HepG2 (cell line): Measurements from ENCODE around the gene SLC41A1. TPM values are rescaled to one million over a fixed set of nuclear protein-coding genes. Genes with fewer than 3 reads are reported as not detected.

Experiments
- ATAC-seq: fragments of 200-7000 bp; cut with Tn5 transposase; 3 replicates; pipeline ENCODE4 v1.9.1; 2020; ENCODE audit warnings: mild to moderate bottlenecking, moderate library complexity
- BruUV-seq: library from RNA; stranded (reverse); fragments of 400-500 nt; replicated peaks from 2 replicates; lab custom pipeline; 2021; lab: Mats Ljungman, UMichigan
- CTCF ChIA-PET: fragments of 300-600 bp; formaldehyde crosslinking; extraction: SDS; loops from one replicate; lab custom pipeline; 2021; ENCODE audit warnings: low total read pairs, inconsistent platforms, low intra/inter-chr PET ratio; lab: Yijun Ruan, JAX
- POLR2A ChIA-PET: fragments of 350-600 bp; sonication (Branson Sonifier 250); formaldehyde crosslinking; loops from one replicate; lab custom pipeline; 2020; ENCODE audit warnings: antibody characterized with exemption, inconsistent platforms; lab: Yijun Ruan, JAX
- DNase-seq: peaks from one replicate; pipeline ENCODE4 v3.0.0-alpha.2; 2015; ENCODE audit warnings: low spot score
- FAIRE-seq: peaks from 3 replicates; lab custom pipeline; 2011; peaks lifted over from hg19 to GRCh38; lab: Jason Lieb, UNC
- H2AFZ ChIP-seq: one replicate; pipeline ENCODE4 v1.6.1; 2011; ENCODE audit warnings: low read length, inconsistent platforms
- H3K27ac ChIP-seq: fragments of 300-600 bp; 3 replicates; pipeline ENCODE4 v1.8.0; 2011; ENCODE audit warnings: mixed run types, mild to moderate bottlenecking, mixed read lengths, low read length, inconsistent platforms; ENCODE audit not compliant: insufficient read depth; ENCODE audit errors: extremely low read length
- H3K27me3 ChIP-seq, 2 experiments: fragments of 200-600 bp in 1 of 2; 2 replicates in 1 of 2; 3 replicates in 1 of 2; pipeline versions ENCODE4 v1.6.0 to v1.8.0; 2011; ENCODE audit warnings: low read length in 2 of 2, mild to moderate bottlenecking in 2 of 2, moderate library complexity in 2 of 2, inconsistent platforms in 1 of 2; ENCODE audit not compliant: insufficient read depth in 2 of 2, control insufficient read depth in 1 of 2
- H3K36me3 ChIP-seq, 2 experiments: fragments of 200-600 bp in 1 of 2; replicated peaks in 1 of 2; 2 replicates in 1 of 2; 3 replicates in 1 of 2; pipeline versions ENCODE4 v1.5.1 to v1.8.0; 2011; ENCODE audit warnings: low read length in 2 of 2, inconsistent platforms in 1 of 2; ENCODE audit not compliant: insufficient read depth in 2 of 2, control insufficient read depth in 1 of 2
- H3K4me1 ChIP-seq: 2 replicates; pipeline ENCODE4 v1.5.1; 2012; ENCODE audit warnings: low read length, inconsistent platforms; ENCODE audit not compliant: insufficient read depth
- H3K4me2 ChIP-seq: 2 replicates; pipeline ENCODE4 v1.6.0; 2011; ENCODE audit warnings: low read depth, low read length, inconsistent platforms
- H3K4me3 ChIP-seq, 3 experiments: fragments of 200-600 bp in 1 of 3; sonication (generic), shearing (Covaris generic) in 1 of 3; replicated peaks in 1 of 3; 2 replicates each; pipeline ENCODE4 v1.5.1; 2011 to 2016; ENCODE audit warnings: low read length in 3 of 3, inconsistent platforms in 2 of 3, low read depth in 2 of 3, mild to moderate bottlenecking in 2 of 3, control low read depth in 1 of 3, mixed read lengths in 1 of 3; ENCODE audit not compliant: insufficient read depth in 1 of 3
- H3K79me2 ChIP-seq: one replicate; pipeline ENCODE4 v1.6.1; 2011; ENCODE audit warnings: low read length, inconsistent platforms; ENCODE audit not compliant: insufficient read depth
- H3K9ac ChIP-seq: 2 replicates; pipeline ENCODE4 v1.6.0; 2011; ENCODE audit warnings: mild to moderate bottlenecking, low read depth, low read length, inconsistent platforms; ENCODE audit not compliant: insufficient read depth
- H3K9me3 ChIP-seq: 2 replicates; pipeline ENCODE4 v1.5.1; 2012; ENCODE audit warnings: mild to moderate bottlenecking, low read length
- H4K20me1 ChIP-seq: 2 replicates; pipeline ENCODE4 v1.6.0; 2011; ENCODE audit warnings: inconsistent platforms, mild to moderate bottlenecking, low read length, moderate library complexity; ENCODE audit not compliant: insufficient read depth
- KLF15 ChIP-seq: sonication (generic); formaldehyde crosslinking; IDR thresholded peaks from 2 replicates; pipeline ENCODE4 v1.8.1; 2023; ENCODE audit warnings: borderline replicate concordance, mild to moderate bottlenecking, inconsistent platforms, missing genetic modification reagents, mixed read lengths
- RBM22 ChIP-seq: fragments of 200-400 bp; formaldehyde crosslinking; optimal IDR thresholded peaks from 2 replicates; pipeline ENCODE3; 2017; ENCODE audit warnings: mild to moderate bottlenecking, low read length, moderate library complexity
- SMC3 ChIP-seq: IDR thresholded peaks from 2 replicates; pipeline ENCODE4 v1.6.1; 2011; ENCODE audit warnings: low read length, improper control_type of control experiment
- SPEN ChIP-seq: sonication (generic); formaldehyde crosslinking; IDR thresholded peaks from 2 replicates; pipeline ENCODE4 v1.5.1; 2020; ENCODE audit warnings: low read depth, mild to moderate bottlenecking, missing genetic modification reagents
- ZBTB39 ChIP-seq: sonication (generic); formaldehyde crosslinking; IDR thresholded peaks from 2 replicates; pipeline ENCODE4 v1.5.0; 2020; ENCODE audit warnings: missing genetic modification reagents
- ZFP41 ChIP-seq: sonication (generic); formaldehyde crosslinking; IDR thresholded peaks from 2 replicates; pipeline ENCODE4 v1.4.0; 2020; ENCODE audit warnings: mild to moderate bottlenecking, missing genetic modification reagents, borderline replicate concordance
- ZNF674 ChIP-seq: sonication (generic); formaldehyde crosslinking; IDR thresholded peaks from 2 replicates; pipeline ENCODE4 v1.5.0; 2020; ENCODE audit warnings: low read depth, mild to moderate bottlenecking, missing genetic modification reagents
- ZNF782 ChIP-seq: sonication (generic); formaldehyde crosslinking; IDR thresholded peaks from 2 replicates; pipeline ENCODE4 v1.4.0; 2020; ENCODE audit warnings: missing genetic modification reagents, mild to moderate bottlenecking, borderline replicate concordance
- WGBS: methylation state at CpG from one replicate; pipeline ENCODE4 v1.1.6; 2017; ENCODE audit warnings: low lambda C conversion rate; 5-methylcytosine and 5-hydroxymethylcytosine counted together
- in situ Hi-C: cut with HindIII; loops from 2 replicates; pipeline ENCODE4 v1.10.0; 2017; ENCODE audit warnings: low pct_unique_long_range_greater_than_20kb; ENCODE audit not compliant: extremely low pct_ligation_motif_present
- intact Hi-C: fragments of 100-400 bp; cut with micrococcal nuclease; formaldehyde crosslinking; loops from one replicate; pipeline ENCODE4 v1.10.0; 2022; ENCODE audit not compliant: unreplicated experiment
- polyA plus RNA-seq, 8 experiments: library from polyadenylated mRNA; depleted of rRNA in 3 of 8; stranded (reverse) in 7 of 8; unstranded in 1 of 8; fragments of >200 nt; fragmentation: Illumina TruSeq in 4 of 8; extraction: Trizol in 4 of 8; gene quantifications; 2 replicates each; pipeline versions ENCODE4 v1.2.1 to v1.2.3, GENCODE V29; 2011 to 2016; ENCODE audit warnings: low read depth in 4 of 8, missing spikeins in 1 of 8, mixed read lengths in 1 of 8; ENCODE audit not compliant: insufficient read depth in 1 of 8
- total RNA-seq, 5 experiments: library from RNA; depleted of rRNA; stranded (reverse); fragments of >200 nt; fragmentation: Illumina TruSeq; extraction: Trizol; gene quantifications; 2 replicates each; pipeline ENCODE4 v1.2.3, GENCODE V29; 2016; ENCODE audit warnings: low read depth in 1 of 5
- TF ChIP-seq, protein P1 (sequence below): sonication (generic); formaldehyde crosslinking; IDR thresholded peaks from 2 replicates; pipeline ENCODE4 v1.4.0; 2020; ENCODE audit warnings: mild to moderate bottlenecking, missing genetic modification reagents

Gene SLC41A1
- total and polyA plus RNA-seq, 2 of the 13 experiments (the other 11 are each of a cell fraction or from before 2014, with no cell fraction given), result 2.2 to 4.6 TPM

DNA sequence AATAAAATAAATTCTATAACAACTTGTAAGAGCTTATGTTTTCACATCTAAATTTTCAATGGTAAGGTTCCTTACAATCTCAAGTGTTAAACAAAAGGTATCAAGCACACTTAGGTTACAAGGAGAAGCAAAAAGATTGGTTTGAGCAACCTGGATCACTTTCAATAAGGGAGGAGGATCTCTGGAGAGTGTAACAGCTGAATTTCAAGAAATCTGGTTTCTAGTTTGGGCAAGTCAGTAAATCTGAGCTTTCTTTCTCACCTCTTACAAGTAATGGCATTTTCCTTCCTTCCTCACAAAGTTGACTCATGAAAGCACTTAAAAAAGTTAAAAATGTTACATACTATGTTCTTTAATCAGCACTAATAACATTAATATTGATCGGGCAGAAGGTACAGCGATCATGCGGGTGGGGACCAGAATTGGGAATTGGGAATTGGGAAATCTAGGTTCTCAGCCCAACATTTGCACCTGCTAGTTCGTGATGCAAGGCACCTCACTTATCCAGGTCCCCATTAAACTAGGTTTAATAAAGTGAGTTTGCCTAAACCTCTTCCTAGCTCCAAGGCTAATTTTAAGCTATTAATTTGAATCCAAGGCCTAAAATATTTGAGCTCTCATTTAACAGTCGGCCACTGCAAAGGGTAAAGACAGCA, 66.1 kb downstream of the SLC41A1 start:
- no peaks in the 10 kb centered on the region for H3K36me3 ChIP-seq
- H3K9ac ChIP-seq, result peak overlapping the region; percentile 45; the same call in 1 of the 2 replicates
- H3K27me3 ChIP-seq, result no peaks in the 10 kb centered on the region; a peak in 1 of 5 replicates
- peaks cover 62% of the 10 kb centered on the region for H3K4me1 ChIP-seq
- H3K9me3 ChIP-seq, result no peaks in the 10 kb centered on the region
- no TSS peak for BruUV-seq
- CTCF ChIA-PET, result no interaction called here
- no peak overlapping the region for H2AFZ ChIP-seq
- POLR2A ChIA-PET, result interaction anchor here (0.9 kb wide), 1 partner anchor 18 kb away, joined by 4 read pairs; no protein-coding TSS in a partner anchor
- H3K79me2 ChIP-seq, result peaks cover 70% of the 10 kb centered on the region
- no peak for FAIRE-seq
- H4K20me1 ChIP-seq, result peaks cover 42% of the 10 kb centered on the region
- intact Hi-C loops, result no loop called here
- no peak for ATAC-seq
- no peak for DNase-seq
- peak overlapping the region in 2 of 3 experiments; percentile 41 to 81; a peak in 3 of 6 replicates for H3K4me3 ChIP-seq
- H3K4me2 ChIP-seq, result peak overlapping the region; percentile 95
- WGBS, result 88% methylated on average over 5 of the region's 5 CpGs
- no peak overlapping the region for H3K27ac ChIP-seq
- TF ChIP-seq RBM22, result peak; percentile 13
- no peak for TF ChIP-seq ZFP41
- no peak for TF ChIP-seq KLF15
- TF ChIP-seq SPEN, result no peak
- TF ChIP-seq, all 625 proteins: peak for 1
- in situ Hi-C loops, result no loop called here

- BruUV-seq, result no TSS peak
- Histone ChIP-seq H3K27ac (no peak overlapping the region), H3K4me1 (peaks cover 68% of the 10 kb centered on the region), H2AFZ (no peak overlapping the region), H3K4me2 (no peak overlapping the region), H4K20me1 (peaks cover 42% of the 10 kb centered on the region), H3K4me3 (no peak overlapping the region), H3K9ac (no peak overlapping the region), H3K36me3 (no peaks in the 10 kb centered on the region; a peak in 1 of 5 replicates), H3K9me3 (no peaks in the 10 kb centered on the region), H3K27me3 (no peaks in the 10 kb centered on the region; a peak in 1 of 5 replicates), H3K79me2 (peaks cover 85% of the 10 kb centered on the region)
- CTCF ChIA-PET, result no interaction called here
- POLR2A ChIA-PET, result no interaction called here
- in situ Hi-C loops (no loop called here), intact Hi-C loops (no loop called here)
- ATAC-seq (no peak), DNase-seq (no peak), FAIRE-seq (no peak)
- 97% methylated on average over 8 of the region's 8 CpGs for WGBS
- TF ChIP-seq, protein P1, sequence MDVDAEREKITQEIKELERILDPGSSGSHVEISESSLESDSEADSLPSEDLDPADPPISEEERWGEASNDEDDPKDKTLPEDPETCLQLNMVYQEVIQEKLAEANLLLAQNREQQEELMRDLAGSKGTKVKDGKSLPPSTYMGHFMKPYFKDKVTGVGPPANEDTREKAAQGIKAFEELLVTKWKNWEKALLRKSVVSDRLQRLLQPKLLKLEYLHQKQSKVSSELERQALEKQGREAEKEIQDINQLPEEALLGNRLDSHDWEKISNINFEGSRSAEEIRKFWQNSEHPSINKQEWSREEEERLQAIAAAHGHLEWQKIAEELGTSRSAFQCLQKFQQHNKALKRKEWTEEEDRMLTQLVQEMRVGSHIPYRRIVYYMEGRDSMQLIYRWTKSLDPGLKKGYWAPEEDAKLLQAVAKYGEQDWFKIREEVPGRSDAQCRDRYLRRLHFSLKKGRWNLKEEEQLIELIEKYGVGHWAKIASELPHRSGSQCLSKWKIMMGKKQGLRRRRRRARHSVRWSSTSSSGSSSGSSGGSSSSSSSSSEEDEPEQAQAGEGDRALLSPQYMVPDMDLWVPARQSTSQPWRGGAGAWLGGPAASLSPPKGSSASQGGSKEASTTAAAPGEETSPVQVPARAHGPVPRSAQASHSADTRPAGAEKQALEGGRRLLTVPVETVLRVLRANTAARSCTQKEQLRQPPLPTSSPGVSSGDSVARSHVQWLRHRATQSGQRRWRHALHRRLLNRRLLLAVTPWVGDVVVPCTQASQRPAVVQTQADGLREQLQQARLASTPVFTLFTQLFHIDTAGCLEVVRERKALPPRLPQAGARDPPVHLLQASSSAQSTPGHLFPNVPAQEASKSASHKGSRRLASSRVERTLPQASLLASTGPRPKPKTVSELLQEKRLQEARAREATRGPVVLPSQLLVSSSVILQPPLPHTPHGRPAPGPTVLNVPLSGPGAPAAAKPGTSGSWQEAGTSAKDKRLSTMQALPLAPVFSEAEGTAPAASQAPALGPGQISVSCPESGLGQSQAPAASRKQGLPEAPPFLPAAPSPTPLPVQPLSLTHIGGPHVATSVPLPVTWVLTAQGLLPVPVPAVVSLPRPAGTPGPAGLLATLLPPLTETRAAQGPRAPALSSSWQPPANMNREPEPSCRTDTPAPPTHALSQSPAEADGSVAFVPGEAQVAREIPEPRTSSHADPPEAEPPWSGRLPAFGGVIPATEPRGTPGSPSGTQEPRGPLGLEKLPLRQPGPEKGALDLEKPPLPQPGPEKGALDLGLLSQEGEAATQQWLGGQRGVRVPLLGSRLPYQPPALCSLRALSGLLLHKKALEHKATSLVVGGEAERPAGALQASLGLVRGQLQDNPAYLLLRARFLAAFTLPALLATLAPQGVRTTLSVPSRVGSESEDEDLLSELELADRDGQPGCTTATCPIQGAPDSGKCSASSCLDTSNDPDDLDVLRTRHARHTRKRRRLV (CRISPR knock-in tag), result no peak
- TF ChIP-seq ZNF782 (CRISPR knock-in tag) (no peak), SMC3 (no peak), ZBTB39 (CRISPR knock-in tag) (no peak), ZNF674 (no peak)
Measured at GRCh38 chr1:205744403-205744802, 68.6 kb downstream of the SLC41A1 start.
